Measurements from ENCODE around the gene DSCAML1.

DSCAML1 gene

GRCh38 chr11:117541211-117541610 lies 255.8 kb downstream of the DSCAML1 start:
- DNase-seq, result no peak

- no peak for DNase-seq
Measured at GRCh38 chr11:117538263-117539135, 258.5 kb downstream of the DSCAML1 start.

GRCh38 chr11:117535850-117536411 lies 261.1 kb downstream of the DSCAML1 start:
- DNase-seq, result no peak

- DNase-seq, result no peak
Measured at GRCh38 chr11:117535201-117535849, 261.7 kb downstream of the DSCAML1 start.

GRCh38 chr11:117532568-117532967 lies 264.4 kb downstream of the DSCAML1 start:
- DNase-seq, result no peak

- no peak for DNase-seq
Measured at GRCh38 chr11:117529816-117530215, 267.2 kb downstream of the DSCAML1 start.

- DNase-seq, result no peak
Measured at GRCh38 chr11:117528097-117528721, 268.8 kb downstream of the DSCAML1 start.

GRCh38 chr11:117527271-117527670 lies 269.7 kb downstream of the DSCAML1 start:
- no peak for DNase-seq

GRCh38 chr11:117525866-117526542 lies 271.0 kb downstream of the DSCAML1 start:
- no peak for DNase-seq

- no peak for DNase-seq
Measured at GRCh38 chr11:117524468-117525183, 272.4 kb downstream of the DSCAML1 start.

GRCh38 chr11:117523680-117524079 lies 273.3 kb downstream of the DSCAML1 start:
- DNase-seq, result no peak

- no peak for DNase-seq
Measured at GRCh38 chr11:117521974-117522373, 275.0 kb downstream of the DSCAML1 start.

- DNase-seq, result no peak
Measured at GRCh38 chr11:117520966-117521365, 276.1 kb downstream of the DSCAML1 start.

- no peak for DNase-seq
Measured at GRCh38 chr11:117520201-117520600, 276.8 kb downstream of the DSCAML1 start.

GRCh38 chr11:117519590-117519989 lies 277.4 kb downstream of the DSCAML1 start:
- DNase-seq, result no peak

- no peak for DNase-seq
Measured at GRCh38 chr11:117519170-117519569, 277.8 kb downstream of the DSCAML1 start.

GRCh38 chr11:117518455-117518854 lies 278.6 kb downstream of the DSCAML1 start:
- no peak for DNase-seq

GRCh38 chr11:117517097-117517496 lies 279.9 kb downstream of the DSCAML1 start:
- DNase-seq, result no peak

GRCh38 chr11:117515892-117516787 lies 280.9 kb downstream of the DSCAML1 start:
- no peak for DNase-seq

GRCh38 chr11:117514256-117514655 lies 282.8 kb downstream of the DSCAML1 start:
- DNase-seq, result no peak

- DNase-seq, result no peak
Measured at GRCh38 chr11:117513666-117514065, 283.4 kb downstream of the DSCAML1 start.
